ENCODE data around the gene SPATS2L.

SPATS2L gene, protein sequence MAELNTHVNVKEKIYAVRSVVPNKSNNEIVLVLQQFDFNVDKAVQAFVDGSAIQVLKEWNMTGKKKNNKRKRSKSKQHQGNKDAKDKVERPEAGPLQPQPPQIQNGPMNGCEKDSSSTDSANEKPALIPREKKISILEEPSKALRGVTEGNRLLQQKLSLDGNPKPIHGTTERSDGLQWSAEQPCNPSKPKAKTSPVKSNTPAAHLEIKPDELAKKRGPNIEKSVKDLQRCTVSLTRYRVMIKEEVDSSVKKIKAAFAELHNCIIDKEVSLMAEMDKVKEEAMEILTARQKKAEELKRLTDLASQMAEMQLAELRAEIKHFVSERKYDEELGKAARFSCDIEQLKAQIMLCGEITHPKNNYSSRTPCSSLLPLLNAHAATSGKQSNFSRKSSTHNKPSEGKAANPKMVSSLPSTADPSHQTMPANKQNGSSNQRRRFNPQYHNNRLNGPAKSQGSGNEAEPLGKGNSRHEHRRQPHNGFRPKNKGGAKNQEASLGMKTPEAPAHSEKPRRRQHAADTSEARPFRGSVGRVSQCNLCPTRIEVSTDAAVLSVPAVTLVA

DNA sequence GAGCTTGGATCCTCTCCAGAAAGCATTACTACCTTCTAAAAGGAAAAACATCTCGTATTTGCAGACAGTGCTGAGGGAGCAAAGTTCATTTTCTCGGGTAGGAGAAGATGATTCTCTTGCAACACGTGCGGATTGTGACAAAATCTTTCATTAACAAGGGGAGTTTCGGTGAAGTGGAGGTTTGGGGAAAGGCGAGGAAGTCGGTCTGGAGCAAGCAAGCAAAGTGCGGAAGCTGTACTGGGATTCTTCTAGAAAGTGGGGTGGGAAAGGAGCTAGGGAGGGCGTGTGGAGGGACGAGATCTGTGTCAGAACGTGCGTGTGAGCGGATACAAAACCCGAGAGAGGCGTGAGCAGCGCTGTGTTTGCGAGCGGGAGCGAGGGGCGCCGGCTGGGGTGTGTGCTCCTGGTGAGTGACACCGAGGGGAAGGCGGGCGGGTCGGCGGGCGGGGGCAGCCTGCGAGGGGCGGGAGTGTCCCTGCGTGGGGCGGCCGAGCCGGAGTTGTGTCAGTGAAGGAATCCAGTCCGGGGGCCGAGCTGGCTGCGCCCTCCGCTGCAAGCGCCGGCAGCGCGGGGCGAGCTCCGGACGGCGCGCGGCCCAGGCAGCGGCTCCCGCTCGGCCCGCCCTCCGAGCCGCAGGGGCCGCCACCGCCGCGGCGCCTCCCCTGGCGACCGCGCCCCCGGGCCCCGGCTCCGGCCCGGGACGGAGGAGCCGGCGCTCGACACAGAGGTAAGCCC lies at the start of gene SPATS2L:
Gene SPATS2L, plus strand, starts transcription at position 498 of the 735 bp plus-strand sequence. CDS start 82,552 bp downstream, outside the sequence.
- peak within 1 kb of the TSS; percentile 57 for H3K4me3 ChIP-seq (ENCODE audit: low read depth, low read length)
- TF ChIP-seq, protein P1, sequence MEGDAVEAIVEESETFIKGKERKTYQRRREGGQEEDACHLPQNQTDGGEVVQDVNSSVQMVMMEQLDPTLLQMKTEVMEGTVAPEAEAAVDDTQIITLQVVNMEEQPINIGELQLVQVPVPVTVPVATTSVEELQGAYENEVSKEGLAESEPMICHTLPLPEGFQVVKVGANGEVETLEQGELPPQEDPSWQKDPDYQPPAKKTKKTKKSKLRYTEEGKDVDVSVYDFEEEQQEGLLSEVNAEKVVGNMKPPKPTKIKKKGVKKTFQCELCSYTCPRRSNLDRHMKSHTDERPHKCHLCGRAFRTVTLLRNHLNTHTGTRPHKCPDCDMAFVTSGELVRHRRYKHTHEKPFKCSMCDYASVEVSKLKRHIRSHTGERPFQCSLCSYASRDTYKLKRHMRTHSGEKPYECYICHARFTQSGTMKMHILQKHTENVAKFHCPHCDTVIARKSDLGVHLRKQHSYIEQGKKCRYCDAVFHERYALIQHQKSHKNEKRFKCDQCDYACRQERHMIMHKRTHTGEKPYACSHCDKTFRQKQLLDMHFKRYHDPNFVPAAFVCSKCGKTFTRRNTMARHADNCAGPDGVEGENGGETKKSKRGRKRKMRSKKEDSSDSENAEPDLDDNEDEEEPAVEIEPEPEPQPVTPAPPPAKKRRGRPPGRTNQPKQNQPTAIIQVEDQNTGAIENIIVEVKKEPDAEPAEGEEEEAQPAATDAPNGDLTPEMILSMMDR (IDR thresholded peaks at IDR 0.05; ENCODE audit: borderline replicate concordance, insufficient read depth, low read depth, low read length), result no peak

DNA sequence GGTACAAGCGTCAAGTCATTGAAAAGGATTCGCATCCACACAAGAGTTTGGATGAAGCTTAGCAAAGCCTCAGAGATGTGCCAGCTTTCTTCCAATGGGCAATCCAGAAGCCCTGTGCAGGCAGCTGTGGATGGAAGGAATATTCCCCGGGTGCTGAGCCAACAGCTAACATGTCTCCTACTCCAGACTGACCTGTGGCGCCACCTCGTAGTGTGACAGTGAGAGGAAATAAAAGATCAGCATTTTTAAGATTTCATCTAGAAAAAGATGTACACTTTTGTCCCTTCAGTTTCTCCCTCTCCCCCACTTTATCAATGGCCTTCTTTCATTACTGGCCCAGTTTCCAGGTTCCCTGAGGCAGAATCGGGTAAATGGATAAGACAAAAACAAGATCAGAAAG lies 48.9 kb upstream of the SPATS2L start:
- TF ChIP-seq, protein P1 (IDR thresholded peaks at IDR 0.05; ENCODE audit: borderline replicate concordance, insufficient read depth, low read depth, low read length), result no peak
- no peak overlapping the region for H3K4me3 ChIP-seq (ENCODE audit: low read depth, low read length)

GRCh38 chr2:200258081-200258480 lies 48.4 kb upstream of the SPATS2L start:
- H3K4me3 ChIP-seq (ENCODE audit: low read depth, low read length), result no peak overlapping the region
- TF ChIP-seq, protein P1 (IDR thresholded peaks at IDR 0.05; ENCODE audit: borderline replicate concordance, insufficient read depth, low read depth, low read length), result no peak

GRCh38 chr2:200258881-200259576 lies 47.5 kb upstream of the SPATS2L start:
- TF ChIP-seq, protein P1 (IDR thresholded peaks at IDR 0.05; ENCODE audit: borderline replicate concordance, insufficient read depth, low read depth, low read length), result no peak
- H3K4me3 ChIP-seq (ENCODE audit: low read depth, low read length), result no peak overlapping the region

DNA sequence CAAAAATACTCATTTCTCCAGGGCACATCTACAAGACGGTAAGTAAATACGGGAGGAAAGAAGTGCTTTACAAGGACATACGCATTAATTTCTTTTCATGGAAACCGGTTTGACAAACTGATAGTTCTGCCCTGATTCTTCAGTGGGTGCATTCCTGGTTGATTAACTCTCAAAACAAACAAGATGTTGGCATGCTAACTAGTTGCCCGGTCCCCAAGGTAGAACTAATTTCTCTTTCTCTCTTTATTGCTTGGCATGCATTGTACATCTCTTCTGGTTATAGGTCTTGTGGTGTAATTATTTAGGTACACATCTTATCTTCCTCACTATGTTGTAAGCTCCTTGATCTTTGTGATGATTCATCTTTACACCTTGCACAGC lies 46.9 kb upstream of the SPATS2L start:
- TF ChIP-seq, protein P1 (IDR thresholded peaks at IDR 0.05; ENCODE audit: borderline replicate concordance, insufficient read depth, low read depth, low read length), result no peak
- H3K4me3 ChIP-seq (ENCODE audit: low read depth, low read length), result no peak overlapping the region

GRCh38 chr2:200262047-200262446 lies 44.4 kb upstream of the SPATS2L start:
- no peak overlapping the region for H3K4me3 ChIP-seq (ENCODE audit: low read depth, low read length)
- TF ChIP-seq, protein P1 (IDR thresholded peaks at IDR 0.05; ENCODE audit: borderline replicate concordance, insufficient read depth, low read depth, low read length), result no peak
